Activated CD4-positive, alpha-beta T cell treated with anti-CD3 and anti-CD28 coated beads, Interleukin-2, amount 50 U/mL, for 4 hours (primary cell): ENCODE measurements around the gene HIVEP3.

Experiments
- DNase-seq, 2 experiments: peaks; one replicate each; pipeline ENCODE4 v3.0.0-alpha.2; 2020

The HIVEP3 gene

DNA sequence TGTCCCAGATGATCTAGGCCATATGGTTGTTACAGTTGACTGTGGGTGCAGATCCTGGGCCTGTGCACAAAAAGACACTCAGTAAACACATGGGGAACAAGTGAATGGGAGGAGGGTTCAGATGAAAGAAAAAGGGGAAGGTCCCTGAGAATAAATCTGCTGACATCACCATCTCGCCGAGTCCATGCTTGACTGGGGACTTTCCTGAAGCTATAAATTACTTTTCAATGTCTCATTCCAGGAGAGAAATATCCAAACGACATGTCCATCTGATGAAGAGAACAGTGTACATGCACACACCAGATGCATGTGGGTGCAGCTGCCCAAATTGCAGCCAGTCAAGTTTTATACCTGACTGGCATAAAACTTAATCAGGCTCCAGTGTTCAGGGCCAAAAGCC is 109.0 kb downstream of the HIVEP3 start:
- DNase-seq, result no peak

DNA sequence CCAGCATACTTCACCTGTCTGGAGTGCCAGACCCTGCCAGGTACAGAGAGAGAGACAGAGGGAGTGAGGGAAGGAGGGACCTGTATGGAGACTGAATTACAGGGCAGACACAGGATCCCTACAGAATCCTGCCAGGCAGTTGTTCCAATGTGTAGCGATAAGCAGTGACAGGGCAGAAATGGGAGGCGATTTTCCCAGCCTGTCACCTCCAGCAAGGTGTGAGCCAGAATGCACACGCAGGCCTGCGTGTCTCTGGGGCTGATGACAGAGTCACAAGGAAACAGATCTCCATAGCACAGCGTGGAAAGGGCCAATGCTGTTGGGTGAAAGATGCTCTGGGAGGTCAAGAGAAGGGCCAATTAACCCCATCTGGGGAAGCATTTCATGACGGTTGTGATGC is 111.3 kb downstream of the HIVEP3 start:
- DNase-seq, result no peak

DNA sequence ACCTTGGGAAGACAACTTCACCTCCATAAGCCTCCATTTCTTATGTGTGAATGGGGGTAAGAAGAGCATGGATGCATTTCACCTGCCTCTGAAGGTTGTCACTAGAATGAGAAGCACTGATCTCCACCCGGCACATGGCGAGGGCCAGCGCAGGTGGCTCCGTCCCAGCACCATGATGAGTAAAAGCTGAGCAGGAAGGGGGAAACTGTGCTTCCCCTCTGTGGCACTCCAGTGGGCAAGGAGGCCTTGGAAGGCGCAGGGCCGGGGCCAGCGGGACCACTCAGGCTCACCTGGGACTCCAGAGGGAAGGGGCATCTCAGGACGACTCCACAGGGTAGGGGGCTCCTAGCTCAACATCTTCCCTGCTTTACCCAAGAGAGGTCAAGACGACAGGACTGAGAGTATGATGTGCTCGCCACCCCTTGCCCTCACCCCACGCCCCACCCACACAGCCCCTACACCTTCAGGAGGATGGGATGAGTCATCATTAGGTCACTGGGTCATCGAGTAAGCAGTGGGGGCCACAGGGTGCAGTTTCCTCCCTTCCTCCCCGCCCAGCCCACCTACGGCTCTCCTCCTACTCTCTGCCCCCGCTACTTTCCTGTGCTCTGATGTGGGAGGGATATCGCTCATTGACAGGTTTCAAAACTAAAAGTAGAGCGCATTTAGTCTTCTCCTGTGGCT is 112.1 kb downstream of the HIVEP3 start:
- DNase-seq, result peak; percentile 73 to 80

DNA sequence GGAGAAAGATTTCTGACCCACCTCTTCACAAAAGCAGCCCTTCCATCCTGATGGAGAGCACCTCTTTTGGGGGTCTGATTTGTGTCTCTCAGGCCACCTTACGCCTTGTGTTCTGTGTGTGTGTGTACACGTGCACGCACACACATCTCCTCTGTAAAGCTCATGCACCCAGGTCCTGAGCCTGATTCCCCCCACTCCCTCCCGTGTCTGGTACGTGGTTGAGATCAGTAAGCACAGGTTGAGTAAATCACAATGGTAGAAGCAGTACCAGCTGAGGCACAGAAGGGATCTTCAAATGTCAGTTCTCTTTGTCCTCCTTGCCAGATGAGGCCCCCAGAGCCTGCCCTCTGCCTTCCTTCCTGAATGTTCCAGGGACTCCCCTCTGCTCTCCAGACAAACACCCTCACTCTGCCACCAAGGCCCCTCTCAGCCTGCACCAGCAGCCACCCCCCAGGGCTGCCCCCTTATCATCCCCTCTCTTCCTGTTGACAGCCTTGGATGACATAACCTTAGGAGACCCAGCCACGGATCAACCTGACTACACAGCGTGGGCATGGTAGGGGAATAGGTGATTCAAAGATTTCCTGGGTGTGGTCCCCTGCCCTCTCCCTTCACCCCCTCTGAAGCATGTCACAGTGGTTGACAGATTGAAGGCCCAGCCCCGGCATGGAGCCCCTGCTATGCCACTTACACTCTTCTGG is 112.8 kb downstream of the HIVEP3 start:
- DNase-seq, result peak; percentile 52 to 59

DNA sequence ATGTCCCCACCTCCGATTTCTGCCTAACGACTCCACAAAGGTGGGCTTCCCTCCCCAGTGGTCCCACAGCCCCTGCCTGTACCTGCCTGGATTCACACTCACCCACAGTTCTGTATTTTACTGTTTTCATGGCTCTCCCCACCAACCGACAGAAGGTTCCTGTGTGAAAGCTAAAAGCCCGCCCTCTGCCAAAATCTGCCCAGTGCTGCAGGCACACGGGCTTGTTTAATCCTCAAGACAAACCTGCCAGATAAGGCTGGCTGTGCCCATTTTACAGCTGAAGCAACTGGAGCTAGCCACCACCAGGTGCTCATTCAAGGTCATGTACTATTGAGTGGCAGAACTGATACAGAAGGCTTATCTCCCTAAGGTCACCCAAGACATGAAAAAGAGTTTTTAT is 114.5 kb downstream of the HIVEP3 start:
- peak in 1 of 2 experiments; percentile 12 for DNase-seq

DNA sequence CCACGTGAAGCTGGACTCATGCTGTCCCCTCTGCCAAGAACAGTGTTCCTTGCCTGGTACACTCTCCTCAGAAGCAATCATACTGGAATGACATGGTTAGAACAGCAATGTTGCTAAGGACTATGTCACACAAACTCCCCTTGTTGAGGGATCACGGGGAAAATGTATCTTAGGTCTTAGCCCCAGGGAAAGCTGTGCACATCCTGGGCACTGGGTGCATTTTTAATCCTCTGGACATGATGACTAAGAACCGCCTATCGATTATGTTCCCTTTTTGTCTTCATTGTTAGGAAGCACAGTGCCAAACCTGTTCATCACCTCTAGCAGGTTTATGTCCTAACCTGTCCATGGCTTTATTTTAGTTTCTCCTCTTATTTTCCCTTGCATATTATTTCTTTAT is 115.1 kb downstream of the HIVEP3 start:
- DNase-seq, result no peak

DNA sequence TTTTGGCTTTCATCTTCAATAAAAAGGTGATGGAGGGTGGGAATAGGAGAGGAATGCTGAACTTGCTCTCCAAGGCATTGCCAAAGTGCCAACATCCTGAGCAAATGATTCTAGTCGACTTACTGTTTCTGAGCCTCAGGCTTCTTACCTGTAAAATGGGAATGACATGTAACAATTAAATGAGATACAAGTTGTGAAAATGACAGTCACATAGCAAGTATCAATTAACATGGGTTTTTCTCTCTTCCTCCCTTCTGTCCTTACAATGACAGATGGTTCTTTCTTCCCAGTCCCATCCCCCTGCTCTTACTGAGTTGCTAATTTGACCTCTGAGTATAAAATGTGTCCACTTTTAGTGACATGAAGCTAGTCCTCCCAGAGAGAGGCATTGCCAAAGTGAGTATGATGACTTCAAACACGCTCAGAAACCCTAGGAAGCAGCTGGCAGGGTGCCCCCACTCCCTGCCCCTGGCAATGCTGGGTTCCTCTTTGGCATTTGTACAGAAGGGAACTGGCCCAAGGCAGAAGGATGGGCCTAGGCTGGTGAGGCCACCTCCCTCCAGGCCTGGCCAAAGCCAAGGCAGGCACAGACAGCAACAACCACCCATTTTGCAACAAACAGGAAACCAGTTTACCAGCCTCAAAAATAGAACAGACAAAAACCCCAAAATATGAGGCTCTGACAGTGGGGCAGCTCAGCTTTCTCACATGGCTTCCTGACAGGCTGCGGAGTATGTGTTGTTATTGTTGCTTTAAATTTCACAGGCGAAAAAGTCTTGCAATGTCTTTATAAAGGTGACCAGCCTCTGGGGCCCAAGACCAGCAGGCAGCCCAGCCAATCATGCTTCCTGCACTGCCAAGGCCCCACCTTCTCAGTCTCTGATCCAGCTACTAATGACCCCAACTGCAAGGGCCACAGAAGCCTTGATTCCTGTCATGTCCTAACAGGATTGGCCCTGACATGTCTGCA is 115.9 kb downstream of the HIVEP3 start:
- DNase-seq, result no peak

DNA sequence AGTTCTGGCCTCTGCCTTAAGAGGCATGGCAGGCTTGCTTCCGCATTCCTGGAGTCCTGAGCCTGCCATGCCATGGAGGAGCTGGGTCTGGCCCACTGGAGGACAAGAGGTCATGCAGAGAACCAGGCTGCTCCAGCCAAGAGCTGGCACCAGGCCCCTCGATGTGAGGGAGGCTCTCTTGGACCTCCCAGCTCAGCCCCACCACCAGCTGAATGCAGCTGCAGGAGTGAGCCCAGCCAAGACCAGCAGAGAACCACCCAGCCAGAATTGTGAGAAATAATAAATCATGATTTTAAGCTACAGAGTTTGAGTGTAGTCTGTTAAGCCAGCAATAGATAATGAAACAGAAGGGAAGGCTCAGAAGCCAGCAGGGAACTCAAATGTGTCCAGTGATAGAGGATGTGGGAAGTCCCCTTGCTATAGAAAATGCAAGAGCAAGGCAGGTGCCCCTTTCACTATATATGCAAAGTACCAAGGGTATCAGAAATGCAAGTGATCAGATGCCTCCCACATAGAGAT is 118.4 kb downstream of the HIVEP3 start:
- DNase-seq, result no peak

DNA sequence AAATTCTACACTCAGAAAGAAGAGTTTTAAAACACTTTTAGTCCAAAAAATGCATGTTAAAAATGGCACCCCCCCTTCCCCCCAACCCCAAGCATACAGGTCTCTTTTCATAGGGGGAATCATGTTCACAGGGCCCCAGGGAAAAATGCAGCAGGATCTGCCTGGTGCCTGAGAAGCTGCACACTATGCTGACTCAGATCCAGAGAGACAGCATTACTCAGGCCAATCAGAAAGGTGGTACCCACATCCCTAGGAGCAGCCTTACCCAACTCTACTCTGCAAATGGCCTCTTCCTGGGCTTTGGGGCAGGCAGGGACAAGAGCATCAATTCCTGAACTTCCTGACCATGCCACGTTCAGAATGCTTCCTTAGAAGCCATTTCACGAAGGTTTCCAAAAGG is 119.0 kb downstream of the HIVEP3 start:
- no peak for DNase-seq

DNA sequence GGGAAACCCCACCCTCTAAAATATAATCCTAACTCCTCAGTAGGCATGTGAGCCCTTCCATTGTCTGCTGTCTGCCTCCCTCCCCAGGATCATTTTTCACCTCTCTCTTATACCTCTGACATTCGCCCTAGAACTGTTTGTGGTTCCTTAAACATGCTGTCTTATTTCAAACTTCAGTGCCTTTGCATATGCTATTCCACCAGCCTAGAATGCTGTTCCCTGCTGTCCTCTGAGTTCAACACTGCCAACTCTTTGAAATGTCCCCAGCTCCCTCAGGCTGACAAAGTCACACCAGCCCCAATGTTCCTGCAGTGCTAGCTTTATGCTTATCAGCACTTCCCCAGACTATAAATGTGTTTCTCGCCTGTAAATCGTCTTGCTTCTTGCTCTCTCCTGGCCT is 119.5 kb downstream of the HIVEP3 start:
- no peak for DNase-seq

DNA sequence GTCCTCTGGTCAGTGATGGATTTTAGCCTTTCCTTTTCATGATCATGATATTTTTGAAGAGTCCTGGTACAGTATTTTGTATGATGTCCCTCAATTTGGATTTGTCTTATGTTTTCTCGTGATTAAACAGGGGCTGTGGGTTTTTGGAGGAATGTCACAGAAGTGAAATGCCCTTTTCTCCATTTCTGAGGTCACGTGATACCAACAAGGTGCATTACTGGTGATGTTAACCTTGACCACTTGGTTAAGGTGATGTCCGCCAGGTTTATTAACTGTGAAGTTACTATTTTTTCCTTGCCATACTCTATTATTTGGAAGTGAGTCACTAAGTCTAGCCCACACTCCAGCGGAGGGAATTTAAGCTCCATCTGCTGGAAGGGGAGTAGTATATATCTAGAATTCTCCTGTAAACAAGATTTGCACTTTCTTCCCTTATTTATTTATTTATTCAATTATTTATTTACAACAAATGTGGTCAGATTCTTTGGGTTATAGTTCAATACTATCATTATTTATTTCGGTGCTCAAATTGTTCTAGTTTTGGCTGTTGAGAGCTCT is 123.4 kb downstream of the HIVEP3 start:
- no peak for DNase-seq

DNA sequence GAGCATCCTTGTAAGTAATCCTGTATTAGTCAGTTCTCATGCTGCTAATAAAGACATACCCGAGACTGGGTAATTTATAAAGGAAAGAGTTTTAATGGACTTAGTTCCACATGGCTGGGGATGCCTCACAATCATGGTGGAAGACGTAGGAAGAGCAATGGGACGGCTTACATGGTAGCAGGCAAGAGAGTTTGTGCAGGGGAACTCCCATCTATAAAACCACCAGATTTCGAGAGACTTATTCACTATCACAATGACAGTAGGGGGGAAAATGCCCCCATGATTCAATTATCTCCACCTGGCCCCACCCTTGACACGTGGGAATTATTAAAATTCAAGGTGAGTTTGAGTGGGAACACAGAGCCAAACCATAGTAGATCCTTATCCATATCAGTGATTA is 124.7 kb downstream of the HIVEP3 start:
- DNase-seq, result no peak

DNA sequence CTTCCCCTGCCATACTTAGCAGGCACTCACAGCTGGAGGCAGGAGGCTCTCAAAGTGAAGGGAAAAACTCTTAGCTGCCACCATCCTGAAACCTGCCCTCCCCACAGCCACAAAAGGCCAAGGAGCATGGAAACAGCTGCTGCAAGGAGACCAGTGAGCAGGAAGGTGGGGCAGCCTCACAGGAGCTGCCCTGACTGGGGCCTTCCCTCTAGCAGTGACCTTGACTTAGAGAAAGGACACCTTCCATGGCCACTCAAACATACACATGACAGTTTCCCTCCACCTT is 126.3 kb downstream of the HIVEP3 start:
- no peak for DNase-seq

DNA sequence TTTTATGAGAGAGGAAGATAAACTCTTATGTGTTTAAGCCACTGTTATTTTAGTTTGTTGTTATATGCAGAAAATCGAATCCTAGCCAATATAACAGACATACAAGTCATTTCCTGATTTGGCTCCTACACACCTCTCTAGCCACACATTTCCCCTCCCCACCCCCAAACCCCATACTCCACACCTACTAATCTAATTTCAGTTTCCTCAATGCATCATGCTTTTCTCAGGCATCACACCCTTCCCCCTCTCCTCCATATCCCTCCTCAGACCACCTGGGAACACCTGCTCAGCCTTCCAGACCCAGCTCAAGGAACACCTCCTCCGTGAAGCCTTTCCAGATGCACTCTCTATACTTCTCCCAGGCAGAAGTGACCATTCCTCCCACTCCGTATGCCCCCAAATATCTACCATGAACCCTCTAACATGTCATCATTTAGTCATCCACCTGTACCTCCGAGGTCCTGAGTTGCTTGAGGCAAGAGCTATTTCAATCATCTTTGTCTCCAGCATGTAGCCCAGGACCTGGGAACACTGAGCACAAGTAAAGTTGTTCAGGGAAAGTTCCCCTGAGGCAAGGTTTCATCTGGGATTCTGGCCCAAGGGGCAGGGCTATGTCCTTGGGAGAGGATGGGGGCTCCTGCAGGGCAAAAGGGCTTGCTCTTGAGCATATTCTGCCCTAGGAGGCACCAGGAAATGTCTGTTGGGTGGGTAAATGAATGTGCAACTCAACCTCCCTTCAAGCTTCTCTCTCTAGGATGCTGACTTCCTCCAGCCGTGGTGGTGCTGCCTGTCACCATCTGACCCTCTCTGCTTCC is 126.8 kb downstream of the HIVEP3 start:
- peak; percentile 22 to 29 for DNase-seq

DNA sequence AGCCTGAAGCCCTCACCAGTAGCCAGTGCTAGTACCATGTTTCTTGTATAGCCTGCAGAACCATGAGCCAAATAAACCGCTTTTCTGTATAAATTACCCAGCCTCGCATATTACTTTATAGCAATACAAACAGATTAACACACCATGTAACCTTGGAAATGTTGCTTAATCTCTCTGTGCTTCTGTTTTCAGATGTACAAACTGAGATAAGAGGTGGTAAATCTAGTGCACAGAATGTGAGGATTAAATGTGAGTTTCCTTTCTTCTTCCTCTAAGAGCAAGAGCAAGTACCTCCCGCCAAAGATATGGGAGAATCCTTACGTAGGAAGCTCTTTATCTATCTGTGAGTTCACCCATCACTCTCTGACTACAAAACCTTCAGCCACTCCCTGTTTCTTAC is 128.4 kb downstream of the HIVEP3 start:
- DNase-seq, result no peak

DNA sequence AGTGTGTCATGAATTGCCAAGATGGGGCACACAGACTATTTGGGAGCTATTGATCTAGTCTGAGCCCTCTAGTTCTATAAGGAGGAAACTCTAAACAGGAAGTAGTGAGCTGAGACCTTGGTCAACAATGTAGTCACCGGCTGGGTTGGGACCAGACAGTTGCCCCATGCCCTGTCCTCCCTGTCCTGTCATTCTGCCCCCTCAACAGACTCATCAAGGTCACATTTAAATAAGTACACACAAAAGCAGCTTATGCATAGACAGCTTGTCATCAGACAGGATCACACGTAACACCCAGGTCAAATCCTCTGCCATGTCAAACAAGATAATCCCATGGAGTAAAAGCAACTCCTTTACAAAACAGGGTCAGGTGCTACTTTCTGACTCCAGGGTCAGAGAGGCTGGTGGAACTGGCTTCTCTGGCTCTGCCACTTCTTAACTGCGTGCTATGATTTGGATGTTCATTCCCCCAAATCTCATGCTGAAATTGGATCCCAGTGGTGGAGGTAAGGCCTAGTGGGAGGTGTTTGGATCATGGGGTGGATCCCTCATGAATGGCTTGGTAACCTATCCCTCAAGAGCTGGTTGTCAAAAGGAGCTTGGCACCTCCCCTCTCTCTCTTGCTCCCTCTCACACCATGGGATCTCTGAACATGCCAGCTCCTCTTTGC is 128.9 kb downstream of the HIVEP3 start:
- DNase-seq, result no peak

DNA sequence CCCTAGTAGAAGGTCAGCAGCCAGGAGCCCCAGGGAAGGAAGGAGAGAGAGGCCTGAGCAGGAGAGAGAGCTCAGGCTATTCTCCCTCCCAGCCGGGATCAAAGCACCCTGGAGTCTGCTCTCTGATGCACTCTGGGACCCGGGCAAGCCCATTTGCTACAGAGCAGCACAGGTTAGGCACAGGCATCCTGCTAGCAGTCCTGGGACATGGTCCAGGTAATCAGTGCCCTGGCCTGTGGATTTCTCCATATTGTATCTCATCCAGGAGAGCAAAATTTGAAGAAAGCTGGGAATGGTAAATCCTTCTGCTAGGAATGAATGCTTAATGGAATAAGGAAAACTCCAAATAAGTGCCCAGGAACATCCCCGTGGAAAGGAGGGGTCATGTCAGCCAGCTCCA is 130.3 kb downstream of the HIVEP3 start:
- no peak for DNase-seq

DNA sequence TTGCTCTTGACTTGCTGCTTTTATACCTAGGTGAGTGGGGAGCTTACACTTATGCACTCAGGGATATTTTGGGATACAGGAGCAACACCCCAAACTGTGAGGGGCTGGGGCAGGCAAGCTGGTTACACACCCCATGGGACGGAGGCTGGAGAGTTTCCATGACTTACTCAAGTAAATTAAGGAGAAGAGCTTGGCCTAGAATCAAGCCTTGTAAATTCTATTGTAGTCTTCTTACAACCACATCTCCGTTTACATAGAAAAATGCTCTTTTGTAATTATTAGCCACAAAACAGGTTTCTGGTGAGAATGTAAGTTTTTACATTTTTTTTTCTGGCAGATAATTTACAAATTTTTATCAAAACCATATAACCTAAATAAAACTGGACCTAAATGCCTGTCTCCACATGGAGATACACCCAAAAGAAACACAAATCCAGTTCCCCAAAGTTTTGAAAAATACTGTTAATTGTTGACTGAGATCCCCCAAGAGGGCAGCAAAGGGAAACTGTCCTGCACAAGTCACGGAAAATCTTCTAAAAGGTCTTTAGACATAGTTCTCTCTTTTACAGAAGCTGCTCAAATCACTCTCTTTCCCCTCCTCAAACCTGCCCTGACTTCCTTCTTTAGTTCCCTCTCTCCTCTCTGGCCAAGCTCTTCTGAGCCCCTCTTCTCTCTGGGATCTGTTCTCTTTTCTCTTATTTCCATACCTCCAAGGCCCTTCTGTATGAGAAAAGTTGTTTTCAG is 134.0 kb downstream of the HIVEP3 start:
- no peak for DNase-seq

DNA sequence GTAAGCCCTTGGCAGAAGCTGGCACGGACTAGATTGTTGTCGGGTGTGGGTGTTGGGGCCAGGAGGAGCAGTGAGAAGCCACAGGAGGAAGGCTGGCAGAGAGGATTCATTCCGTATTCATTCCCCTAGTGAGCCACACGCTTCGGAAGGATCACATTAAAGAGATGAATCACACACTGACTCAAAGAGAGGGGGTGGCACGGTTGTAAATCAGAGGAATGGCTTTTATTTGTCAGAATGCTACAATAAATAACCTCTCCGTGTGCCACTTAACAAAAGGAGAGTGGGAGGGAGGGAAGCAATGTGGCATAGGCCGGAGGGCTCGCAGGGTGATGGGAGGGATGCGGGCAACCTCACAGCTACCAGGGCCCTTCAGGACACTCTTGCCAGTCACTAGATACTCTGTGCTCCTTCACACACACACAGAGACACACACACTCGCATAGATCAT is 135.5 kb downstream of the HIVEP3 start:
- peak; percentile 7 to 17 for DNase-seq

DNA sequence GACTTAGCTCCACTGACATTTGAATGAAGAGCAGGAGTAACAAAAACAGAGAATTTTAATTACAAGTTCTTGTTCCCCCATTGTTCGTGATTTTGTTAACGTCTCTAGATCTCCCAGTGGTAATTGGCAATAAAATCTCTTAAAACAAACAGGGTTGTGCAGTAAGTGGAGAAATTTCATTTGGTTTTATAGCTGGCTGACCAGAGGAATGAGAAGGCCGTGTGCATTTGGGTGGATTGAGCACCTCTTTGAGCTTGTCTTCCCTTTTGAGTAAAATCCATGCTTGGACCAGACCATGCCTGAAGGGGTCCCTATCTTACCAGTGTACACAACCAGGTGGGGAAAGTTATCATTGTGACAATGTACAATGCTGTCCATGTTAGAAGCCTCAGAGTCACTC is 137.8 kb downstream of the HIVEP3 start:
- no peak for DNase-seq

DNA sequence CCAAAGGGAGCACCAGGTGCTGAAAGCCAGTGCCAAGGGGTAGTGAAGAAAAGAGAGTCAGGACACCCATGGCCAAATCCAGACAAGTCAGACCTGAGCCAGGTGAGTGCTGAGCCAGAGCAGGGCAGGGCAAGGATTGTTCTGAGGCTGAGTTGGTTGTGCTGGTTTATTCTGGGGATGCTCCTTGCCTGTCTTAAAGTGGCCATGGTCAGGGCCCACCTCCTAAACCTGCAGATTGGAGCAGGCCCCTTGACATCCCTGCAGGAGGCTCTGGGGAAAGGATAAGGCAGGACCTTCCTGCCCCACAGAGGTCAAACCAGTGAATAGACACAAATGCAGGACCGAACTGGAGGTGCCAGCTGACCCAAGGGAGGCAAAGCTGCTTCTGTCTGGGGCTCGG is 138.4 kb downstream of the HIVEP3 start:
- DNase-seq, result no peak
